D721Med (cell line): ENCODE data around the gene TMA7B.

Experiments used
- DNase-seq: peaks from one replicate; pipeline ENCODE4 v3.0.0; 2011; ENCODE audit warnings: low spot score; ENCODE audit not compliant: insufficient read length
- FAIRE-seq: peaks from 2 replicates; lab custom pipeline; 2011; peaks lifted over from hg19 to GRCh38; lab: Jason Lieb, UNC
- CTCF ChIP-seq: IDR thresholded peaks from 2 replicates; pipeline ENCODE4 v1.5.1; 2012; ENCODE audit warnings: mild to moderate bottlenecking, control low read depth; ENCODE audit not compliant: insufficient read depth; ENCODE audit errors: missing control alignments

TMA7B gene

GRCh38 chr22:39935116-39935515 is 25.1 kb upstream of the TMA7B start:
- DNase-seq (no peak), FAIRE-seq (no peak)
- TF ChIP-seq CTCF, result no peak

GRCh38 chr22:39935612-39936011 is 24.6 kb upstream of the TMA7B start:
- no peak for TF ChIP-seq CTCF
- no peak for DNase-seq
- no peak for FAIRE-seq

- DNase-seq, result no peak
- no peak for TF ChIP-seq CTCF
- no peak for FAIRE-seq
These were observed 23.6 kb upstream of the TMA7B start for GRCh38 chr22:39936523-39937145.

- no peak for TF ChIP-seq CTCF
- DNase-seq (no peak), FAIRE-seq (no peak)
These were observed 22.3 kb upstream of the TMA7B start for GRCh38 chr22:39937906-39938305.

GRCh38 chr22:39938509-39939111 is 21.6 kb upstream of the TMA7B start:
- FAIRE-seq, result no peak
- no peak for TF ChIP-seq CTCF
- no peak for DNase-seq

GRCh38 chr22:39939830-39940229 is 20.4 kb upstream of the TMA7B start:
- no peak for FAIRE-seq
- DNase-seq, result no peak
- TF ChIP-seq CTCF, result no peak

- TF ChIP-seq CTCF, result no peak
- FAIRE-seq (no peak), DNase-seq (no peak)
These were observed 19.4 kb upstream of the TMA7B start for GRCh38 chr22:39940757-39941305.
